Natural killer cell (primary cell): ENCODE measurements around the gene BCAM. TPM values are rescaled to one million over a fixed set of nuclear protein-coding genes. Genes with fewer than 3 reads are reported as not detected.

Source experiments
- ATAC-seq, 3 donors: fragments of 150-1000 bp in 2 of 3; fragments of 200-7000 bp in 1 of 3; cut with Tn5 transposase; 1 replicate in 1 of 3; 2 replicates in 2 of 3; pipeline ENCODE4 v1.10.0; 2021; ENCODE audit warnings: mild to moderate bottlenecking in 2 of 3, moderate library complexity in 2 of 3
- DNase-seq, 2 donors: peaks; one replicate each; pipeline versions ENCODE4 v3.0.0 to v3.0.0-alpha.2; 2013 to 2021; ENCODE audit warnings: mixed read lengths in 1 of 2
- H3K27ac ChIP-seq: one replicate; pipeline ENCODE4 v1.5.1; 2013; ENCODE audit warnings: mild to moderate bottlenecking, low read length
- H3K27me3 ChIP-seq: one replicate; pipeline ENCODE4 v1.6.1; 2013; ENCODE audit warnings: low read length; ENCODE audit not compliant: control insufficient read depth, insufficient read depth
- H3K36me3 ChIP-seq: one replicate; pipeline ENCODE4 v1.6.1; 2013; ENCODE audit warnings: low read length; ENCODE audit not compliant: control insufficient read depth, insufficient read depth
- H3K4me1 ChIP-seq: one replicate; pipeline ENCODE4 v1.6.1; 2013; ENCODE audit warnings: low read length; ENCODE audit not compliant: control insufficient read depth, insufficient read depth
- H3K4me3 ChIP-seq: one replicate; pipeline ENCODE4 v1.5.1; 2013; ENCODE audit warnings: low read length
- H3K9me3 ChIP-seq: one replicate; pipeline ENCODE4 v1.6.1; 2013; ENCODE audit warnings: low read length; ENCODE audit not compliant: control insufficient read depth, insufficient read depth
- H3K27ac Mint-ChIP-seq, 2 donors: one replicate each; pipeline ENCODE4 v1.8.0; 2022; ENCODE audit warnings: mild to moderate bottlenecking in 2 of 2, mixed read lengths in 2 of 2, moderate library complexity in 1 of 2
- H3K27me3 Mint-ChIP-seq, 2 donors: one replicate each; pipeline ENCODE4 v1.8.0; 2022; ENCODE audit warnings: low read depth in 2 of 2, mixed read lengths in 2 of 2
- H3K36me3 Mint-ChIP-seq: one replicate; pipeline ENCODE4 v1.8.0; 2022; ENCODE audit warnings: mixed read lengths
- H3K4me1 Mint-ChIP-seq, 2 donors: one replicate each; pipeline ENCODE4 v1.8.0; 2022; ENCODE audit warnings: mixed read lengths in 2 of 2
- H3K4me3 Mint-ChIP-seq: one replicate; pipeline ENCODE4 v1.8.0; 2022; ENCODE audit warnings: mild to moderate bottlenecking, moderate library complexity, mixed read lengths
- H3K9me3 Mint-ChIP-seq, 2 donors: one replicate each; pipeline ENCODE4 v1.8.0; 2022; ENCODE audit warnings: mixed read lengths in 2 of 2
- WGBS: methylation state at CpG from one replicate; pipeline ENCODE4 v1.1.7; 2013; ENCODE audit warnings: missing lambda C conversion rate; ENCODE audit not compliant: insufficient coverage; 5-methylcytosine and 5-hydroxymethylcytosine counted together
- intact Hi-C: fragments of 100-400 bp; cut with micrococcal nuclease; formaldehyde crosslinking; loops from one replicate; pipeline ENCODE4 v1.14.2; 2022
- total RNA-seq, 4 donors: library from RNA; stranded (reverse); fragments of 120-200 nt in 1 of 4; gene quantifications; one replicate each; pipeline versions ENCODE4 v1.2.3 to v1.2.4, GENCODE V29; 2013 to 2022
- TF ChIP-seq, protein P1 (sequence below): fragments of 200-600 bp; IDR thresholded peaks from one replicate; pipeline ENCODE4 v1.8.0; 2022; ENCODE audit warnings: antibody characterized with exemption

BCAM gene
- total RNA-seq, 3 donors from 2014 or later (not counting 1 experiment from before 2014, with no cell fraction given): not detected

- Histone ChIP-seq H3K4me3 (no peak overlapping the region), H3K36me3 (no peaks in the 10 kb centered on the region), H3K4me1 (peaks cover 11% of the 10 kb centered on the region), H3K27me3 (peaks cover 8% of the 10 kb centered on the region), H3K9me3 (no peaks in the 10 kb centered on the region), H3K27ac (no peak overlapping the region)
- peaks cover 0 to 10% of the 10 kb centered on the region in 2 donors for H3K27me3 Mint-ChIP-seq
- no peak overlapping the region for H3K4me3 Mint-ChIP-seq
- TF ChIP-seq, protein P1, sequence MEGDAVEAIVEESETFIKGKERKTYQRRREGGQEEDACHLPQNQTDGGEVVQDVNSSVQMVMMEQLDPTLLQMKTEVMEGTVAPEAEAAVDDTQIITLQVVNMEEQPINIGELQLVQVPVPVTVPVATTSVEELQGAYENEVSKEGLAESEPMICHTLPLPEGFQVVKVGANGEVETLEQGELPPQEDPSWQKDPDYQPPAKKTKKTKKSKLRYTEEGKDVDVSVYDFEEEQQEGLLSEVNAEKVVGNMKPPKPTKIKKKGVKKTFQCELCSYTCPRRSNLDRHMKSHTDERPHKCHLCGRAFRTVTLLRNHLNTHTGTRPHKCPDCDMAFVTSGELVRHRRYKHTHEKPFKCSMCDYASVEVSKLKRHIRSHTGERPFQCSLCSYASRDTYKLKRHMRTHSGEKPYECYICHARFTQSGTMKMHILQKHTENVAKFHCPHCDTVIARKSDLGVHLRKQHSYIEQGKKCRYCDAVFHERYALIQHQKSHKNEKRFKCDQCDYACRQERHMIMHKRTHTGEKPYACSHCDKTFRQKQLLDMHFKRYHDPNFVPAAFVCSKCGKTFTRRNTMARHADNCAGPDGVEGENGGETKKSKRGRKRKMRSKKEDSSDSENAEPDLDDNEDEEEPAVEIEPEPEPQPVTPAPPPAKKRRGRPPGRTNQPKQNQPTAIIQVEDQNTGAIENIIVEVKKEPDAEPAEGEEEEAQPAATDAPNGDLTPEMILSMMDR: no peak
- intact Hi-C loops: loop anchor here (10.0 kb wide), 1 partner anchor 247 kb away; no protein-coding TSS in a partner anchor
- no peaks in the 10 kb centered on the region for H3K36me3 Mint-ChIP-seq
- DNase-seq (no peak), ATAC-seq (no peak)
- WGBS: 38% methylated on average over 11 of the region's 14 CpGs
- H3K27ac Mint-ChIP-seq: no peak overlapping the region
- H3K9me3 Mint-ChIP-seq: no peaks in the 10 kb centered on the region
- H3K4me1 Mint-ChIP-seq: peaks cover 0 to 3% of the 10 kb centered on the region in 2 donors
These were observed 1.0 kb upstream of the BCAM start for GRCh38 chr19:44807652-44808462.

DNA sequence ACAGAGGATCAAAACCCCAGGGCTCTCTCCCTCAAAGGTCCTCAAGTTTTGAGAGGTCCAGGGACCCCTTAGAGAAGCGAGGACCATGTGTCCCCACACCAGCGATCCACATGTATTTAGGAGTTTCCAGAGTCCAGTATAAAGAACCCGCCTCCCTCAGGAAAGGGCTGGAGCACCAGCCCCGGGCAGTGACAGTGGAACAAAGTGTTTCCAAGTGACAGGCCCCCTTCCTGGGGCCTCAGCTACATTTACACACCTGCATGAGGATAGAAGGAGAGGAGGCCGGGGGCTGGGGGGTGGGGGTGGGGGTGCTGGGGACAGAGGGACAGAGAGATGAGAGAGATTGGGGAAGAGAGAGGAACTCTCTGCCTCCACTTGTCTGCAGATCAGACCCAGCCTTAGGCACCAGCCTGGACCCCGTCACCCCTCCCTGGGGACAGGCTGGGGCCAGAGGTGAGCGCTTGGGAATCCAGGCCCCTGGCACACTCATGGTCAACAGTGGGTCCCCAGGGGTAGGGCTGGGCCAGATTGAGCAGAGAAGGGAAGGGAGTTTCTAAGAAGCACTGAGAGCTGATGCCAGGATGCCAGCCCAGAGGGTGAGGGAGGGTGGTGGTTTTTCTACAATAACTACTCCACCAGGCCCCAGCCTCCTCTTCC is 802 bp downstream of the BCAM start:
- H3K36me3 Mint-ChIP-seq: no peaks in the 10 kb centered on the region
- peaks cover 11% of the 10 kb centered on the region for H3K4me1 ChIP-seq
- H3K27me3 ChIP-seq: peaks cover 8% of the 10 kb centered on the region
- no peaks in the 10 kb centered on the region for H3K9me3 Mint-ChIP-seq
- H3K4me3 Mint-ChIP-seq: no peak overlapping the region
- intact Hi-C loops: loop anchor here (10.0 kb wide), 1 partner anchor 245 kb away; no protein-coding TSS in a partner anchor
- H3K36me3 ChIP-seq: no peaks in the 10 kb centered on the region
- H3K27me3 Mint-ChIP-seq: peaks cover 0 to 8% of the 10 kb centered on the region in 2 donors
- H3K4me3 ChIP-seq: no peak overlapping the region
- H3K9me3 ChIP-seq: no peaks in the 10 kb centered on the region
- H3K27ac ChIP-seq: no peak overlapping the region
- no peak overlapping the region for H3K27ac Mint-ChIP-seq
- WGBS: 82% methylated on average over 5 of the region's 7 CpGs
- H3K4me1 Mint-ChIP-seq: peaks cover 0 to 3% of the 10 kb centered on the region in 2 donors
- ATAC-seq (no peak), DNase-seq (no peak)
- TF ChIP-seq, protein P1: no peak

- Mint-ChIP-seq H3K27me3 (peaks cover 0 to 8% of the 10 kb centered on the region in 2 donors), H3K4me3 (no peak overlapping the region), H3K9me3 (no peaks in the 10 kb centered on the region), H3K27ac (no peak overlapping the region), H3K36me3 (no peaks in the 10 kb centered on the region), H3K4me1 (peaks cover 0 to 3% of the 10 kb centered on the region in 2 donors)
- Histone ChIP-seq H3K36me3 (no peaks in the 10 kb centered on the region), H3K4me3 (no peak overlapping the region), H3K27ac (no peak overlapping the region), H3K4me1 (peaks cover 11% of the 10 kb centered on the region), H3K27me3 (peaks cover 8% of the 10 kb centered on the region), H3K9me3 (no peaks in the 10 kb centered on the region)
- TF ChIP-seq, protein P1: no peak
- DNase-seq (no peak), ATAC-seq (no peak)
- WGBS: 84% methylated on average over 8 of the region's 13 CpGs
- intact Hi-C loops: no loop called here
These were observed 1.6 kb downstream of the BCAM start for GRCh38 chr19:44810234-44811121.
